ENCODE results near the gene FBXO42. TPM values are rescaled to one million over a fixed set of nuclear protein-coding genes. Genes with fewer than 3 reads are reported as not detected.

Gene FBXO42
- 10 to 100 TPM; 17.3 to 44.9 (median 20.2) TPM for total RNA-seq
- polyA plus RNA-seq = 10 to 100 TPM; 14.0 to 15.2 (median 14.2) TPM
- long read RNA-seq, donor 1, full-length matches to known transcripts = 3 of 3 reads
- long read RNA-seq, donor 1, partial matches to known transcripts = 0 of 3 reads
- long read RNA-seq, donor 1, other reads (novel, unspliced or antisense) = 0 of 3 reads
- long read RNA-seq, donor 2, full-length matches to known transcripts = 2 of 2 reads
- long read RNA-seq, donor 2, partial matches to known transcripts = 0 of 2 reads
- long read RNA-seq, donor 2, other reads (novel, unspliced or antisense) = 0 of 2 reads
- long read RNA-seq, donor 3, full-length matches to known transcripts = 6 of 6 reads
- long read RNA-seq, donor 3, partial matches to known transcripts = 0 of 6 reads
- long read RNA-seq, donor 3, other reads (novel, unspliced or antisense) = 0 of 6 reads
- long read RNA-seq, donor 4, full-length matches to known transcripts = 4 of 6 reads
- long read RNA-seq, donor 4, partial matches to known transcripts = 0 of 6 reads
- long read RNA-seq, donor 4, other reads (novel, unspliced or antisense) = 2 of 6 reads
- long read RNA-seq, donor 5, full-length matches to known transcripts = 22 of 46 reads
- long read RNA-seq, donor 5, partial matches to known transcripts = 2 of 46 reads
- long read RNA-seq, donor 5, other reads (novel, unspliced or antisense) = 22 of 46 reads
- long read RNA-seq, donor 6, full-length matches to known transcripts = 1 of 5 reads
- long read RNA-seq, donor 6, partial matches to known transcripts = 0 of 5 reads
- long read RNA-seq, donor 6, other reads (novel, unspliced or antisense) = 4 of 5 reads
- long read RNA-seq, donor 7, partial matches to known transcripts = 7 of 7 reads
- long read RNA-seq, donor 7, other reads (novel, unspliced or antisense) = 0 of 7 reads
- long read RNA-seq, donor 8, full-length matches to known transcripts = 4 of 9 reads
- long read RNA-seq, donor 8, partial matches to known transcripts = 5 of 9 reads
- long read RNA-seq, donor 8, other reads (novel, unspliced or antisense) = 0 of 9 reads
- long read RNA-seq, donor 9, full-length matches to known transcripts = 2 of 2 reads
- long read RNA-seq, donor 9, partial matches to known transcripts = 0 of 2 reads
- long read RNA-seq, donor 9, other reads (novel, unspliced or antisense) = 0 of 2 reads
- long read RNA-seq, donor 10 = 0 reads

DNA sequence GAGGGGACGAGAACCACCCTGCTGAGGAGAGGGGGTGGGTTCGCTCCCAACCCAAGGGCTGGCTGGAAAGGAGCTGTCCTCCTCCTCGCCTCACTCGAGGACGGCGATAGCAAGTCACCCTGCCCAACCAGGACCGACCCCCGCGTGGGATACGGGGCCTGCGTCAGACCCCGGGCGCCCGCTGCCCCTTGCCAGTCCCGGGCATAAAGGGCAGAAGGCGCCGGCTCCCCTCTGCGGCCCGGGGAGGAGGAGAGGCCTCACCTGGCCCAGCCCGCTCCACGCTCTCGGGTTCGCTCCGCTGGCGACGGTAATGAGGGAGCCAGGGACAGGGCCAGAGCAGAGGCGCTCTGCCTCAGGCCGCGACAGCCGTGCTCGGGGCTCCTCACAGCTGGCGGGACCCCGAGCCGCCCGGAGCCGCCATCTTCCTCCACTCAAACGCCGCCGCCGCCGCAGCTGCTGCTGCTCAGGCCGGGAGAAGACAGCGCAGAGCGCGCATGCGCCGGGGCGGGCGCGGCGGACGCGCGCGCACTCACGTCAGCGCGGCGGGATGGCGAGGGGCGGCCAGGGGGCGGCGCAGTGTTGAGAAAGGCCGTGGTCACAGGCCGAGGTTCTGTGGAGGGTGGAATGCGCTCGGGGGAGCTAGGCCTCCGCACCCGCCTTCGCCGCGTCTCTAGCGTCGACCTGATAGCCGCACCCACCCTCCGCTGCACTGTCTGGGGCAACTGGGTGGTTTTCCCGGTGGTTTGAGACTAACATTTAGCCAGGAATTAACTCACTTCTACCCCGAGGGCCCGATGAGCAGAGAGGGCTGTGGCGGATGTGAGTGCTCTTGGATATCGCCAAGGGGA, at the start of gene FBXO42:
FBXO42 (minus strand) TSS at position 487 of the 848 bp plus-strand sequence. CDS start 37,062 bp downstream, outside the sequence.
- Histone ChIP-seq H3K4me3 (peak within 1 kb of the TSS; percentile 43 to 99 (median 78)), H3K27me3 (no peaks in the 10 kb centered on the region), H3K36me3 (replicated peaks in 1 of 2) (no peaks in the 10 kb centered on the region), H3K27ac (peak within 1 kb of the TSS; percentile 55 to 98 (median 93)), H3K4me1 (replicated peaks in 1 of 2) (peaks cover 0 to 36% of the 10 kb centered on the region in 2 donors), H3K9me3 (replicated peaks in 1 of 3) (no peaks in the 10 kb centered on the region)
- WGBS, 4 donors = 0% methylated on average over 5 to 81 of the region's 81 CpGs
- TF ChIP-seq POLR2A (IDR thresholded peaks at IDR 0.05) = peak; percentile 79 to 96
- peak in 4 of 6 experiments; percentile 32 to 59 (median 44) for TF ChIP-seq CTCF (IDR thresholded peaks at IDR 0.05)
- intact Hi-C loops (cut with DNase I) = loop anchor here (10.0 kb wide), 3 partner anchors 57 to 267 kb away; no protein-coding TSS in a partner anchor
- DNase-seq = peak; percentile 87 to 94 (median 90)

- TF ChIP-seq POLR2A (IDR thresholded peaks at IDR 0.05) = no peak
- no peak for TF ChIP-seq CTCF (IDR thresholded peaks at IDR 0.05)
- Histone ChIP-seq H3K27ac (no peak overlapping the region), H3K9me3 (replicated peaks in 1 of 3) (no peaks in the 10 kb centered on the region), H3K4me3 (no peak overlapping the region), H3K4me1 (replicated peaks in 1 of 2) (peaks cover 11 to 19% of the 10 kb centered on the region in 2 donors), H3K36me3 (replicated peaks in 1 of 2) (peaks cover 0 to 29% of the 10 kb centered on the region in 2 donors), H3K27me3 (no peaks in the 10 kb centered on the region)
- intact Hi-C loops (cut with DNase I) = no loop called here
- no peak for DNase-seq
- WGBS, 4 donors = 76 to 100% (median 87%) methylated on average over 2 to 5 of the region's 5 CpGs
Observed at GRCh38 chr1:16398371-16398953, 46.2 kb upstream of the FBXO42 start.

- Histone ChIP-seq H3K27me3 (no peaks in the 10 kb centered on the region), H3K9me3 (replicated peaks in 1 of 3) (no peaks in the 10 kb centered on the region), H3K4me1 (replicated peaks in 1 of 2) (peaks cover 24 to 32% of the 10 kb centered on the region in 2 donors), H3K27ac (peak overlapping the region in 2 of 5 donors; percentile 49 to 60), H3K4me3 (no peak overlapping the region), H3K36me3 (replicated peaks in 1 of 2) (peaks cover 0 to 31% of the 10 kb centered on the region in 2 donors)
- 34 to 63% (median 57%) methylated on average over 5 of the region's 5 CpGs for WGBS, 4 donors
- no peak for TF ChIP-seq CTCF (IDR thresholded peaks at IDR 0.05)
- no peak for TF ChIP-seq POLR2A (IDR thresholded peaks at IDR 0.05)
- no peak for DNase-seq
- intact Hi-C loops (cut with DNase I) = no loop called here
Observed at GRCh38 chr1:16397120-16397519, 44.8 kb upstream of the FBXO42 start.
